ENCODE measurements around the gene TARBP1.
A peak's percentile ranks its signal among the peaks of the same experiment; 100 is the strongest.
"Not testable (repeated sequence)": the region's sequence is repeated elsewhere in the genome, so short reads cannot be mapped to it uniquely, and the experiment has no call there.

The TARBP1 gene

DNA sequence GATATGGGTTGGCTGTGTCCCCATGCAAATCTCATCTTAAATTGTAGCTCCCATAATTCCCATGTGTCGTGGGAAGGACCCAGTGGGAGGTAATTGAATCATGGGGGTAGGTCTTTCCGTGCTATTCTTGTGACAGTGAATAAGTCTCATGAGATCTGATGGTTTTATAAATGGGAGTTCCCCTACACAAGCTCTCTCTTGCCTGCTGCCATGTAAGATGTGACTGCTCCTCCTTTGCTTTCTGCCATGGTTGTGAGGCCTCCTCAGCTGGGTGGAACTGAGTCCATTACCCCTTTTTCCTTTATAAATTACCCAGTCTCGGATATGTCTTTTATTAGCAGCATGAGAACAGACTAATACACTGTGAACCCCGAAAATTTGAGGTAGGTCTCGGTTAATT, 25.3 kb upstream of the TARBP1 start:
- DNase-seq: not testable (repeated sequence)

DNA sequence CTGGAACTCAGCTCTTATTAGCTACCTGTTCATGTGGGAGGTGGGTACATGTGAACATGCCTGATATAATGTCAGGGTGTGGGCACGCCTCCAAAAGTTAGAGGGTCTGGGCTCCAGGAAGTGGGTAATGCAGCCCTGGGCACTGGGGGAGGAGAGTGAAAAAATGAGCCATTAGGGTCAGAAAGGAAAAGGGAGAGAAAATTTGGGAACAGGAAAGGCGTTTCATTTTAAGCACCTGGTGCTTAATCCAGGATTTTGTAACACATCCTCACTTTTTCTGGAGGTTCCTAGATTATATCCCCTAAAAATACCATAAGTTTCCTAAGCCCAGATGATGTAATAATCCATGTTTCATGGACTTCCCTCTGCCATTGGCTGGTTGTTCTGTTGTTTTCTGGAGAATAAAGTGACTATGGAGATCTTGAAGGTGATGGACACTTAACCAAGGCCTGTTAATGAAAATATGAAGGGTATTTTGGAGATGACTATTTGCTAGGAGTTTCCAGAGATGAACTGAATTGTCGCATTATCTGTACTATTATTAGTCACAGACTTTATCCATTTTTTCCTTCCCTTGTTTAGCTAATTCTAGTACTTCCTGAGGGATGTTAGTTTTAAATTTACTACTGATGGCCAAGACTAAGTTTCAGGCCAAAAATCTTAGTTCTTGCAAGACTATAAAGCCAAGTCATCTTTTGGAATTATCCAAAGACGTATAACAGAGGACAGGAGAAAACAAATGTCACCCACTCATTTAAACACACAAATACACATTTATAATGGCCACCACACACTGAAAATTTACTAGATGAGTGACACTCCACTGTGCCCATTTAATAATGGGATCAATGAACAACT, 24.4 kb upstream of the TARBP1 start:
- no peak for DNase-seq

DNA sequence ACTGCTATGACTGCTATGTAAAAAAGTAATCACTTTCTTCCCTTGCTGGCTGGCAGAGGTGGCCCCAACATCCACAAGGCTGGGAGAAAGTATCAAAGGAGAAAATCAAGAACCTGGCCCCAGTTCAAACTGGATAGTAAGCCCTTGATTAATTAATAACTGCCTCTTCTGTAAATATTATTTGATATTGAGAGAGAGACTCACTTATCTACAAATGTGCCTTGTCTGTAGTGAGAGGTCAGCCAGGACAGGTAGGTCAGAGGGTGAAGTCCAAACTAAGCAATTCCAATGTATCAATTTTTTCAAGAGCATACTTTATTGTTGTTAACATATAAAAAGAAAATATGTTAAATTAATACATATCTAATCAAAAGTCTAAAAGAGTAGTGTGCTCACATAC, 23.8 kb upstream of the TARBP1 start:
- DNase-seq: no peak

DNA sequence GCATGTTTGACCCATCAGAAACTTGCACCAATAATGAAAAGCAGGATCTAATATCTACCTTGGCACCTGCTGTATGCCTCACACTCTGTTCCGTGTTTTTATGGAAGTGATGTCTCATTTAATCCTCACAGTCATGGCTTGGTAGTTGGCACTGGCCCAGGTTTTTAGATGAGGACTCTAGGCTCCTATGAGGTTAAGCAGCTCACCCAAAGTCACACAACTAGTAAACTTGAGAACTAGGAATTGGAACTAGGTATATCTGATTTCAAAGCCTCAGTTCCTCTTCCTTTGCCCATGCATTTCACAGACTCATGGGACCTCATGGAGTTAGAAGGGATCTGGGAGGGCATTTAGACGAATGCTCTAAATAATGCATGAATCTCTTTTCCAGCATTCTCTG, 21.3 kb upstream of the TARBP1 start:
- no peak for DNase-seq

DNA sequence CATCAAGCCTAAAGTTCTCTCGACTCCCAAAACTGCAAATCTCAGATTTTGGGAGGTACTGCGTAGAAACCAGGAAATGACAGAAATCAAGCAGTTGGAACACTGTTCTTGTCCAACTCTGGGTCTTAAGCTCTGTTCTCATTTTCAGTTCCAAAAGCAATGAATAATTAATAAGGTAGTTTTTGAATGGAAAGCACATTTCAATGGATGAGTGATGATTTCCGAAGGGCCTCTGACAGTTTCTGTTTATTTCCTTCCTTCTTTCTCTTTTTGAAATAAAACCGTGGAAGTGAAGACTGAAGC, 20.9 kb upstream of the TARBP1 start:
- peak in 1 of 2 donors; percentile 34 for DNase-seq

DNA sequence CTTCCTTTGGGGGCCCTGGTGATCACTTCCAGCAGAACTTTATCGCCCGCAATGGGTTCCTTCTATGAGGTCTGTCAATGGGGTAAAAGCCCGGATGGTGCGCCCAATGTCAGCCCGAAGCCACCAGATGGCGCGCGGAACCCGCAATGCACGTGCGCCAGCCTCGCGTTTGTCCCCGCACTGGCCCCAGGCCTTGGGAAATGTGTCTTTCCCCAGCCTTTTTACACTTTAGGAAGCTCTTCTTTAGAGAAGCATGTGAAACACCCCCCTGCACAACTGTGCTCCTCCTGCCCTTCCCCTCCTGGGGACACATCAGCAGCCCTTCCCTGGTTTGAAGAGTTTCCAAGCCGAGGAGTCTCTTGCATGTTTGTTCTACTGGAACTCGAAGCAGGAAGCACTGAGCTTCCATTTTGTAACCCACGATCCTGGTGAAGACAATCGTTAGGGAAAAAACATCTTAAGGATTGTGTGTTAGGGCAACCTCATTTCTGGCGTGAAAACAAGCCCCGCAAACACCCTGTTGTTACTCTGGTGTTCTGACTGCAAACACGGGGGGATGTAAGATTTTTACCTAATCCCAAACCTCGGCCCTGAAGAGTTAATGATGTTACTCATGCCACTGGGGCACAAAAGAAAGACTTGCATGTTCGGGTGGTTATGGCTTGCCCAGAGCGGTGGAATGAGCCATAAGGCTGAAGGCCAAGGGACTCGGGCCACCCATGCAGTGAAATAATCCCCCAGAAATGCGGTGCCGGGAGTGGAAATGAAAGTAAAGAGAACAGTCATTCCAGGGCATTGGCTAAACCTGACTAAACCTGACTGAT, 20.4 kb upstream of the TARBP1 start:
- DNase-seq: peak; percentile 79 to 83

DNA sequence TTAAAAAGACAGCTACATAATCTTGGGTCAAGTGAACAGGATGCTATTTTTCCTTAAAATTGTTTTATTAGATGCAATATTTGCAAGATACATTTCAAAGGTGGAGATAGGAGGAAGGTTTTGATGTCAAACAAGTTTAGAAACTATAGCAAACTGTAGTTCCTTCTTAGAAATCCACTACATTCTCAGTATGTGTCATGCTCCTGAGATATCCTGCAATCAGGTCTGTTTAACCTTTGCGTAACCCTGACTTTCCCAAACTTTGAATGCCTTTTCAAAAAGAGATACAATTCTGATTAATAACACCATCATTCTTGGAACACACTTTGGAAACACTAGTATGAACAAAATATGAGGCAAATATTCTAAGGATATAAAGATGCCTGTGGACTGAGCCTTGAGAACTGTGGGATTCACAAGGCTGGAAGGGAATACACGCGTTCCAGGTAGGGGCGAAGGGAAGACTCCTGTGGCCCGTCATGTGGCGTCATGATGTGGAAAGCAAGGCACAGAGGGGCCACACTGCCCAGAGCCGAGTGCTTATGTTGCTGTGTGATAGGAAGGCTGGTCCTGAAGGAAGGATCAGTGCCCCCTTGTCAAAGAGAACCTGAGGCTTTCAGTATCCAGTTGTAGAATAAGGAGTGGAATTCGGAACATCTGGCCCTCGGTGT, 19.6 kb upstream of the TARBP1 start:
- no peak for DNase-seq

DNA sequence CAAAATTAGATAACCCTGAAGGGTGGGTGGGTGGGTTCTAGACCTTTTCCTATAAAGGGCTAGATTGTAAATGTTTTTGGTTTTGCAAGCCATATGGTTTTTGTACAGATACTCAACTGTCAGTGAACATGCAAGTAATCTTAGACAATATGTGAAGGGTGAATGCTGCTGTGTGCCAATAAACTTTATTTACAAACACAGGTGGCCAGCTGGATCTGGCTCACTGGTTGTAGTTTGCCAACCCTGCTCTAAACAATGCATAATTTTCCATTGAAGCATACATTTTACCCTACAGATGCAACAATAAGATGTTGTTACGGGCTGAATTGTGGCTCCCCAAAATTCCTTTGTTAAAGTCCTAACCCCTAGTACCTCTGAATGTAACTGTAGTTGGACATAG, 18.6 kb upstream of the TARBP1 start:
- DNase-seq: no peak

DNA sequence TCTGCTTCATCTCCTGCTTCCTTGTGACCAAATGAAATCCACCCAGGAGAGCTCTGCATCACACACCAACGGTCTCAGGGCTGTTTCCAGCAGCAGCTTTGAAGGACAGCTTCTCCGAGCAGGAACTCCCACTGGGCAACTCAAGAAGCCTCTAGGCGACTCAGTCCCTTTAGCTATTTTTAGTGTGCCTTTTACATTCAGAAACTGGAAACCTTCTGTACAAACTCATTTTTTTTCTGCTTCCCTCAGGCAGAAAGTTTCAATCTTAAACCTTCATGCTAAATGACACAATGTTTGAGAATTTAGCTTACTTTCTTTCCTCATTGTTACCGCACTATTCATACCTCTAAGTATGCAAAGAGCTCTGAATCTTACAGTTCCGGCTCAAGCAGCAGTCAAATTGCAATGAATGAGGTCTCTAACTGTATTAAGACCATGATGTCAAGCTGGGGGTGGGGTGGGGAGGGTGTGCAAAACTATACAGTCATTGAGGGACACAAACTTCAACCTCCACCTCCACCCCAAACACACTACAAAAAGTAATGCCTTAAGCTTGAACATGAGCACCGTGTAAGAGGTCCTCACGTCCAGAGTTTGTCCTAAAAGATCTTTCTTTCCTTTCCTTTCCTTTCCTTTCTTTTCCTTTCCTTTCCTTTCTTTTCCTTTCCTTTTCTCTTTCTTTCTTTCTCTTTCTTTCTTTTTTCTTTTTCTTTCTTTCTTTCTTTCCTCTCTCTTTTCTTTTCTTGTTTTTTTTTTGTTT, 16.4 kb upstream of the TARBP1 start:
- no peak for DNase-seq

DNA sequence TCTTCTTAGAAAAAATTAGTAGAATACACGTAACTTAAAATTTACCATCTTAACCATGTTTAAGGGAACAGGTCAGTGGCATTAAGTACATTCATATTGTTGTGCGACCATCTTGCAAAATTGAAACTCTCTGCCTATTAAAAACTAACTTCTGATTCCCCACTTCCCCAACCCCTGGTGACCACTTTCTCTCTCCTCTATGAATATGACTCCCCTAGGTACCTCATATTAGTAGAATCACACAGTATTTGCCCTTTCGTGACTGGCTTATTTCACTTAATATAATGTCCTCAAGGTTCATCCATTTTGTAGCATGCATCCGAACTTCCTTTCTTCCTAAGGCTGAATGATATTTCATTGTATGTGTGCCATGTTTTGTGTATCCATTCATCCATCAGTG, 15.1 kb upstream of the TARBP1 start:
- no peak for DNase-seq

DNA sequence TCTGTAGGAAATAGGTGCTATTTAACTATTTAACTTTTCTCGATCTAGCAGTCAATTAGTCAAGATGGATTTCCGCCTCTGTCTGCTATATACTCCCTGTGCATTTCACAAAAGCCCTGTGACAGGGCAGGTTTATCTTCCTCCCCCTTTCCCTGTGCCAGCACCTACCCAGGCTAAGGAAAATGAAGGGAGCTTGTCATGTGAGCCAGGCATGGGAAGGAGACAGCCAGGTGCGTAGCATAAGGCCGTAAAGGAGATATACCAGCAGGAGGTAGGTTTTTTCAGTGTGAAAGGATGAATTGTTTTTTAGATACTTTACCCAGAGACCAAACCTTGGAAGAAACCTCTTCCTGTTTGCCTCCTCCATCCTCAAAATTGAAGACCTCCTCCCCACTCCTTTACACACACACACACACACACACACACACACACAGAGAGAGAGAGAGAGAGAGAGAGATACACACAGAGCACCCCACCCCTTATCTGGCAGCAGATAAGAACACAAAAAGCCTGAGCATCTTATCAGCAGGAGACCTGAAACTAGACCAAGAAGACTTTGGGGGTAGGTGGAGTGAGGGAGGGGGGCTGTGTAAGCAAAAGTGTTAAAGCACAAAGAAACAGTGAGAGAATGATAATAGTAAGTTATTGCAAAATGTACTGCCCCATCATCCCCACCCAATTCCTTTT, 12.0 kb upstream of the TARBP1 start:
- DNase-seq: no peak

DNA sequence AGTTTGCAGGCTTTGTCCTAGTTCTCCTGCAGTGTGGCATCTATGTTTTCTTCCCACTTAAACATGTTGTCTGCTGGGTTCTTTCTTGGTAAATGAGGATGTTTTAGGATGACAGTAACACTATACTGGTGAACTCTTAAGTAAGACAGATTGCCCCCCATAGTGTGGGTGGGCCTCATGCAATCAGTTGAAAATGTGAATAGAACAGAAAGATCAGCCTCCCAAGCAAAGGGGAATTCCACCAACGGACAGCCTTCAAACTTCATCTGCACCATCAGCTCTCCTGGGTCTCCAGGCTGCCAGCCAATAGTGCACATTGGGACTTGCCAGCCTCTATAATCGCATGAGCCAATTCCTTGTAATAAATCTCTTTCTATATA, 10.7 kb upstream of the TARBP1 start:
- no peak for DNase-seq

DNA sequence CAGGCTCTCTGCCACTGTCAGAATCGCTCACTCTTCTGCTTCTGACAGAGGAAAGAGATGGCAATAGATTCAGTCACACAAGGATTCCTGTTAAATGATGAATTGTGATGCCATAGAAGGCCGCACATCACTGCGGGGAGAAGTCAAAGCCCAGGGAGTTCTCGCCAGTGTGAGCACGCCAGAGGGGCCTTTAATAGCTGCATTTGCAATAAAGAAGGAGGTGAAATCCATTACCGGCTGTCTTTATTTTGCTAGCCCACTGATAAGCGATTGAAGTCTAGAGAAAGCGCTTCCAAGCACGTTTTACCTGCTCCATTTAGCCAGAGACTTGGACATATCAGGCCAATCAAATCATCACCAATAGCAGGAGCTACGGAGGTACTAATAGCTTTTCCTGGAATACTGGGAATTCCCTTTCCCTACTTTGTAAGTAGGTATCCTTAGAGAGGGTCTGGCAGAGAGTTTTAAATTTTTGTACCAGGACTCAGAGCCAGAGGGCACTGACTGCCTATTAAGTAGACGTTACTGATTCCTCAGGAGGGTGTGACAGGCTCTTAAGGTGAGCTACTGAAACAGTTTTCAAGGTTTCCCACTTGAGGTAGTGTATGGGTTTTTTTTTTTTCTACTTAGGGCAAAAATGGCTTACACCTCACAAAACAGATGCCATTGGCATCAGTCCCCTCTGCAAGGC, 10.2 kb upstream of the TARBP1 start:
- DNase-seq: no peak

DNA sequence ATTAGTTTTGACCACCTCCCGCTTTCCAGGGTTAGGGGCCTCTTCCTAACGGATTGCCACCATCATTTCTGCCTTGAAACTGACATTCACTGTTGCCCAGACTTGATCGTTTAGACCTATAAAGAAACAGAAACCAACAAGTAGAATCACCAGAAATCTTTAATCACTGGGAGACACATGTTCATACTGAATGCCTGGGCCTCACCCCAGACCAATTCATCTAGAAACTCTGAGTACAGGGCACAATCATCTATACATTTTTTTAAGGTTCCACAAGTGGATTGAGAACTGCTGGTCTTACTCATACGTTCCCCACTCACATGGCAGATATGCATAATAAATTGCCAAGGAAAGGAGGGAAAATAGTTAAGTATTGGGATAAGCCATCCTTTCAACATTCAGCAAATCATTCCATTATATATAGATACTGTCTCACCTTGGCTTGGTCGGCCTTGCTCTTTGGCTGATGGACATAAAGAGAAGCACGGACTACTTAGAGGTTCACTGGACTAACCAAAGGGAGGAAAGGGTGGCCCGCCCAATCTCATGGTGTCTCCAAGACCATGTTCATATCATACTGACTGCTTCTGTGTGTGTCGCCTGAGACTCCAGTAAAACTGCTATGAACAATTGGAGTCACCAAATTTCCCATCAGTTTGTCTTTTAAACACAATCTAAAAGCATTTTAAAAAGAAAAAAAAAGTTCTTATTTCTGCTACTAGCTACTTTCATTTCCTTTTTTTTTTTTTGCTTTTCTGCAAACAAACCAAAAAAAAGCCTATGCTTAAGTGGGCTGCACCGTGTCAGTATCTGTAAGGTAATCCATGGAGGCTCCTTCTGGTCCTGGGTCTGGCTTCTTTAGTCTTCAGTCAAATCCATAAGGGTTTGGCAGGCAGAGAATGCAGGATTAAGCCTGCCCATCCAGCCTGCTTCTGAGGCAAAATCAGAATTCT, 9.4 kb upstream of the TARBP1 start:
- no peak for DNase-seq

DNA sequence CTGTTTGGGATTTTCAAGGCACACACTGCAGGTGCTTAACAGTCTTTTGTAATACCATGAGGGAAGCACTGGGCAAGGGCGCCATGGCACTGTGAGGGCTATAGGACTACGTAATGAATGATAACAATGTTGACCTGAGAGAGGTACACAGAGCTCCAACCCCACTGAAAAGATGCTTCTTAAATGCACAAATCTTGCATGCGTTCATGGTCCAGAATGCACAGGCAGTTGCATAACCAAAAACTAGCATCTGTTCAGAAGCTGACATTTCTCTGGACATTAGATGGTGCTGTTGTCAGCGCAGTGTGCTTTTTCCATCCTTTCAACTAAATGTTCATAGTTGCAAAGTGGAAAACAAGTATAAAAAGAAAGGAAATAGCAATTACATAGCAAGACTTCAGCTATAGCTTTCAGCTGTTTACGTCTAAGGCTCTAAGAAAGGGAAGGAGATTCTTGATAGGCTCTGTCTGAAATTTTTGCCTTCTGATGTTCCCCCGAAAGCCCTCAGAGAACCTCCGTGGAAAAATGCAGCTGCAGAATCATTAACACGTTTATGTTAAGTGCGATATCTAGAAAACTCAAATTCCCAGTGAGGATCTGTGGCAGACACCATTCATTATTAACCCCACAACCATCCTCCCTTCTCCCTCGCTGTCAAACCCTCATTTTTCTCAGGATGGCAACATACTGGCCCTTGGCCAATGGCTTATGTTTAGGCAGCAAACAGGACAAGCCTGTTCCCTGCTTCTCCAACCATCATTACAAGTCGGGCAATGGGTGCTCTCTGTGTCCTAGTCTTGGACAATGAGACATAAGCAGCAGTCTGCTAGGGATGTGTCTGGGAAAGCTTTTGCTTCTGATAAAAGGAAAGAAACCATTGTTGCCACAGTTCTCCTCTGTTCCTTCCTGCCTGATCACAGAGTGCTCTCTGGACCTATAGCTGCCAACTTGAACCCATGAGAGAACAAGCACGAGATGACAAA, 8.2 kb upstream of the TARBP1 start:
- DNase-seq: peak; percentile 32 to 79

DNA sequence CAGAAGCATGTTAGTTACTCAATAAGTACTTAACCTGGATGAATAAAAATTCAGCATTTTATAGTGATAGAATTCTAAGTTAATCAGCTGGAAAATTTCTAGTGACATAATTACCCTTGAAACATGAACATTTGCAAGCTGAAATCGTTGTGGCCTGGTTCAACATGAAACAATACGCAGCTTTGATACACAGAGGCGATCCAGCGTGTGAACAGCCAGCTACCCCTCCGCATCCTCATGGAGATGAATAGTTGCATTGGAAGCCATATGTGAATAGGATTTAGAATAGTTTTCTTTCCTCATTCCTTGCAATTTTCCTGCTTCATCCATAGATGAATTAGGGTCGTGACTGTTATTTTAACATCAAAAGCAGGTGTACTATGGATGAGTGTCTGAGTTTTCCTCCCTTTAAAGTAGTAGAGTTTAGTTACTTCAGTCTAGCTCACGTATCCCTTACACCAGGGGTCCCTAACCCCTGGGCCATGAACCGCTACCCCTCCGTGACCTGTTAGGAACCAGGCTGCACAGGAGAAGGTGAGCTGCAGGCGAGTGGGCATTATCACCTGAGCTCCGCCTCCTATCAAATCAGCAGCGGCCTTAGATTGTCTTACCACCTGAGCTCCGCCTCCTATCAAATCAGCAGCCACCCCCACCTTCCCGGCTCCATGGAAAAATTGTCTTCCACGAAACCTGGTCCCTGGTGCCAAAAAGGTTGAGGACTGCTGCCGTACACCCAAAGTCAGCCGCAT, 6.2 kb upstream of the TARBP1 start:
- DNase-seq: no peak

DNA sequence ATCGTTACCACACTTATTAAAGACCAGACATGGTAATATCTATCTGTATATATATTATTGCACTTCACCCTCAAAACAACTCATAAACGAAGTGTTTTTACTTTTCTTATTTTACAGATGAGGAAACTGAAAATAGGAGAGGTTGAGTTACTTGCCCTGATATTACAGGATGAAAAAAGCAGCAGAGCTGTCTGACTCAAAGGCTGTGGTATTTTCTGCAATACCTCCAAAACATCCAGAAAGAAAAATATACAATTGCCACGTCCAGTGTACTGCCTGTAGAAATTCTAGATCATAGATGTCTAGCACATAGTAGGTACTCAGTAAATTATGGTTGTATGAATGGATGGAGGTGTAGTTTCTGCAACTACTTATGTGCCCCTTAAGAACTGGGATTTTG, 5.2 kb upstream of the TARBP1 start:
- no peak for DNase-seq

DNA sequence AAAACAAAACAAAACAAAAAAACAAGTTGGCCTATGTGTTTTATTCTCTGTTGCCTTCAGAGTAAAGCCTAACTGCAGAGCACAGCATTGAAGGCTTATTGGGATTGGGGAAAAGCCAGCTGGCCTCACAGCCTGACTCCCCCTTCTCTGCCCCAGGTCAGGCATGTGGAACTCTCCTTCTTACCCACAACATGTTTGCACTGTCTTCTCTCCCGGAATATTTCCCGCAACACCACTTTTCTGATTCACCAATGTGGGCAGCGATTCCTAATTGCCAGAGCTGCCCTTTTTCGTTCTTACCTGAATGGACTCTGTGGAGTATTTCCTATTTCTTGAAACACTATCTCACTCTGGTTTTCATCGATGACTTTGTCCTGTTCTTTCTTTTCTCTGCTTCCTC, 2.8 kb upstream of the TARBP1 start:
- DNase-seq: no peak

DNA sequence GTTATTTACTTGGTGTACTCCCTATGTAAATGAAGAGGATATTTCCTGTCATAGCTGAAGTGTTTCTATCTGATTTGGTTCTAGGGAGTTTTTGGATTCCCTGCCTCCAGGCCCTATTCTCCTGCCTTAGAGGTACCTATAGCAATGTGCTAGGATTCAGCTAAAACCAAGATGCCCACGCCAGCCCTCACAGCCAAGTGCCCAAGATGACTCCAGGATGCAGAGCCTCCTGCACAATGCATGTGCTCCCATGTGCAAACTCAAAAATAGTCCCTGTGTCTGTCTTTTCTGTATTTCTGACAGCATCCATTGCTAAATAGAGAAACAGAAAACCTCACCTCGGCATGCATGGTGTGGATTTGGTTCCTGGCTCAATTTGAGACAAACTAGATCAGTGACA, 887 bp upstream of the TARBP1 start:
- no peak for DNase-seq

Data from hippocampal formation (tissue), 2 donors.